Endothelial cell of umbilical vein (primary cell): ENCODE data around the gene TPCN1. TPM values are rescaled to one million over a fixed set of nuclear protein-coding genes. Genes with fewer than 3 reads are reported as not detected.
A peak's percentile ranks its signal among the peaks of the same experiment; 100 is the strongest.

Experiments used
- BruUV-seq: library from RNA; stranded (reverse); fragments of 400-500 nt; replicated peaks from 2 replicates; lab custom pipeline; 2021; lab: Mats Ljungman, UMichigan
- CTCF ChIA-PET: fragments of 300-600, 350-600 bp; sonication (Branson Sonifier 250); formaldehyde crosslinking; loops from one replicate; lab custom pipeline; 2021; ENCODE audit warnings: antibody characterized with exemption, inconsistent platforms; lab: Charles Lee
- POLR2A ChIA-PET: fragments of 300-600, 350-600 bp; sonication (Branson Sonifier 250); formaldehyde crosslinking; loops from one replicate; lab custom pipeline; 2021; ENCODE audit warnings: antibody characterized with exemption, inconsistent platforms; lab: Charles Lee
- DNase-seq: peaks from one replicate; pipeline ENCODE4 v3.0.0-alpha.2; 2011; ENCODE audit warnings: low read depth, low spot score
- FAIRE-seq: peaks from 2 replicates; lab custom pipeline; 2011; peaks lifted over from hg19 to GRCh38; lab: Jason Lieb, UNC
- H2AFZ ChIP-seq: 2 replicates; pipeline ENCODE4 v1.6.0; 2012; ENCODE audit warnings: low read depth, low read length, control low read depth, inconsistent platforms
- H3K27ac ChIP-seq: 2 replicates; pipeline ENCODE4 v1.5.1; 2011; ENCODE audit warnings: low read depth, mild to moderate bottlenecking, control low read depth, low read length, moderate library complexity; ENCODE audit not compliant: insufficient read depth
- H3K27me3 ChIP-seq, 2 experiments: 2 replicates each; pipeline versions ENCODE4 v1.6.0 to v1.6.1; 2011; ENCODE audit warnings: low read length in 2 of 2, mixed read lengths in 1 of 2; ENCODE audit not compliant: control insufficient read depth in 2 of 2, insufficient read depth in 2 of 2
- H3K36me3 ChIP-seq, 2 experiments: 2 replicates in 1 of 2; 3 replicates in 1 of 2; pipeline ENCODE4 v1.5.1; 2011; ENCODE audit warnings: low read length in 2 of 2, mild to moderate bottlenecking in 1 of 2, moderate library complexity in 1 of 2; ENCODE audit not compliant: control insufficient read depth in 2 of 2, insufficient read depth in 2 of 2; ENCODE audit errors: extremely low read depth in 1 of 2
- H3K4me1 ChIP-seq: 3 replicates; pipeline ENCODE4 v1.5.1; 2011; ENCODE audit warnings: mild to moderate bottlenecking, low read length; ENCODE audit not compliant: control insufficient read depth, insufficient read depth; ENCODE audit errors: extremely low read depth
- H3K4me2 ChIP-seq: 2 replicates; pipeline ENCODE4 v1.6.1; 2011; ENCODE audit warnings: low read length, control low read depth, mixed read lengths; ENCODE audit not compliant: insufficient read depth
- H3K4me3 ChIP-seq, 3 experiments: fragments of 200-600 bp in 1 of 3; sonication (generic), shearing (Covaris generic) in 1 of 3; replicated peaks in 1 of 3; 2 replicates each; pipeline ENCODE4 v1.5.1; 2011 to 2016; ENCODE audit warnings: control low read depth in 3 of 3, low read length in 3 of 3, mild to moderate bottlenecking in 2 of 3, inconsistent platforms in 1 of 3, low read depth in 1 of 3, moderate library complexity in 1 of 3; ENCODE audit not compliant: insufficient read depth in 1 of 3
- H3K79me2 ChIP-seq: 2 replicates; pipeline ENCODE4 v1.6.0; 2012; ENCODE audit warnings: low read length, inconsistent platforms; ENCODE audit not compliant: control insufficient read depth, insufficient read depth
- H3K9ac ChIP-seq: replicated peaks from 2 replicates; pipeline ENCODE3; 2011; ENCODE audit warnings: low read length, control low read depth; ENCODE audit not compliant: insufficient read depth; ENCODE audit errors: extremely low read depth
- H3K9me1 ChIP-seq: replicated peaks from 3 replicates; pipeline ENCODE4 v1.6.0; 2011; ENCODE audit warnings: mild to moderate bottlenecking, low read length; ENCODE audit not compliant: control insufficient read depth, insufficient read depth; ENCODE audit errors: extremely low read depth
- H3K9me3 ChIP-seq: replicated peaks from 2 replicates; pipeline ENCODE4 v1.5.1; 2012; ENCODE audit warnings: low read length, inconsistent platforms; ENCODE audit not compliant: control insufficient read depth, insufficient read depth
- H4K20me1 ChIP-seq: replicated peaks from 2 replicates; pipeline ENCODE3; 2011; ENCODE audit warnings: mild to moderate bottlenecking, low read length; ENCODE audit not compliant: control insufficient read depth, insufficient read depth; ENCODE audit errors: extremely low read depth
- EZH2 ChIP-seq: IDR thresholded peaks from 2 replicates; pipeline ENCODE4 v1.6.1; 2012; ENCODE audit warnings: borderline replicate concordance, low read depth, mild to moderate bottlenecking, moderate library complexity, low read length, inconsistent platforms; ENCODE audit not compliant: severe bottlenecking
- FOS ChIP-seq: IDR thresholded peaks from 2 replicates; pipeline ENCODE4 v1.6.1; 2011; ENCODE audit warnings: mild to moderate bottlenecking, low read length, moderate library complexity, borderline replicate concordance; ENCODE audit not compliant: insufficient read depth
- GATA2 ChIP-seq: IDR thresholded peaks from 2 replicates; pipeline ENCODE4 v1.7.0; 2011; ENCODE audit warnings: low read depth, mild to moderate bottlenecking, moderate library complexity, mixed read lengths, low read length; ENCODE audit not compliant: insufficient read length, insufficient read depth
- JUN ChIP-seq: IDR thresholded peaks from 2 replicates; pipeline ENCODE4 v1.6.1; 2011; ENCODE audit warnings: borderline replicate concordance, low read depth; ENCODE audit not compliant: insufficient read length, insufficient read depth
- MYC ChIP-seq: IDR thresholded peaks from one replicate; pipeline ENCODE4 v1.6.1; 2011; ENCODE audit warnings: mild to moderate bottlenecking, low read depth, low read length
- POLR2A ChIP-seq: IDR thresholded peaks from 2 replicates; pipeline ENCODE4 v1.6.1; 2012; ENCODE audit warnings: low read depth, mild to moderate bottlenecking, control low read depth, low read length
- POLR2AphosphoS5 ChIP-seq: IDR thresholded peaks from 2 replicates; pipeline ENCODE4 v1.6.1; 2012; ENCODE audit warnings: low read depth, mild to moderate bottlenecking, control low read depth, low read length, moderate library complexity; ENCODE audit not compliant: insufficient read depth
- dilution Hi-C: fragments of 300-500 bp; cut with MboI; formaldehyde crosslinking; loops from one replicate; pipeline ENCODE4 v1.15.0; 2019; ENCODE audit warnings: low sequenced_read_pairs; ENCODE audit not compliant: extremely low pct_ligation_motif_present
- intact Hi-C: fragments of 100-400 bp; cut with micrococcal nuclease; formaldehyde crosslinking; loops from one replicate; pipeline ENCODE4 v1.10.0; 2022
- polyA plus RNA-seq, 4 experiments: library from polyadenylated mRNA; depleted of rRNA in 3 of 4; stranded (reverse) in 3 of 4; unstranded in 1 of 4; fragments of >200 nt; gene quantifications; 2 replicates each; pipeline versions ENCODE4 v1.2.1 to v1.2.3, GENCODE V29; 2011 to 2012; ENCODE audit warnings: missing spikeins in 1 of 4
- total RNA-seq: library from RNA; stranded (reverse); gene quantifications from 2 replicates; pipeline ENCODE4 v1.2.3, GENCODE V29; 2021
- TF ChIP-seq, protein P1 (sequence below): IDR thresholded peaks from 2 replicates; pipeline ENCODE4 v1.6.1; 2011; ENCODE audit not compliant: insufficient read depth, insufficient read length
- TF ChIP-seq, protein P2 (sequence below), 2 donors: IDR thresholded peaks; 1 replicate in 1 of 2; 2 replicates in 1 of 2; pipeline ENCODE4 v1.5.1; 2011; ENCODE audit warnings: low read length in 2 of 2, mild to moderate bottlenecking in 2 of 2, moderate library complexity in 2 of 2, control low read depth in 1 of 2, inconsistent platforms in 1 of 2, low read depth in 1 of 2; ENCODE audit not compliant: insufficient read depth in 1 of 2; ENCODE audit errors: extremely low read depth in 1 of 2

TPCN1 gene
- total and polyA plus RNA-seq, 2 donors (not counting 3 experiments of a cell fraction or from before 2014, with no cell fraction given) = 19.5 to 28.3 TPM

DNA sequence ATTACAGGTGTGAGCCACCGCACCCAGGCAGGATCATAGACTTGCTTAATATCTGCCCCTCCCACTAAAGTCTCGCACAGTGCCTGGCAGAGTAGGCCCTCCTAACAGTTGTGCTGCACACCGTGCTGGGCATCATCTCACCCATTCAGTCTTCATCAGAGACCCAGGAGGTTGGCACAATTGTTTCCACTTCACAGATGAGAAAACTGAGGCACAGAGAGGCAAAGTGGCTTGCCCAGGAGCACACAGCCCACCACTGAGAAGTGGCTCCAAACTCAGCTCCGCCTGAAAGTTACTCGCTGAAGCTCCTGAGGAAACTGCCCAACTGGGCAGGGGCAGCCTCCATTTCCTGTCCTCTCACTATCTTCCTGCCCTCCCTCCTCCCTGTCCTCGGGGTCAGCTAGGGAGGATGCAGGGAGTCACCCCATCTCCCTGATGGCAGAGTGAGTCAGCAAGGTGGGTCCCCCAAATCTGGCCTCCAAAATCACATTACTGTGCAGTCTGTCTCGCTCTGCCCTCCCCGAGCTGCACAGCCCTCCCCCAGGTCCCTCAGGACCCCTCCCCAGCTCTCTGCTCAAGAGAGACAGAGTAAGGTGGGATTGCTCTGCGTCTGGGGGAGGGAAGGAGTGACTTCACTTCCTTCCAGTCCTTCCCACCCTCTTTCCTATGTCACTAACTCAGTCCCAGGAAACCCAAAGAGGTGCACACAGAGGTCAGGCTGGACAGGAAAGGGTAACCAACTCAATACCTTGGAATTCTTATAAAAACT lies 107.9 kb downstream of the TPCN1 start:
- no peak overlapping the region for H2AFZ ChIP-seq
- no peaks in the 10 kb centered on the region for H3K9me1 ChIP-seq
- ChIA-PET CTCF (interaction anchor here (0.5 to 1.2 kb wide), 4 partner anchors 29 to 108 kb away, joined by 3 to 4 read pairs (median 4); partner anchors contain the start of genes SDSL and TPCN1), POLR2A (no interaction called here)
- H3K27me3 ChIP-seq = no peaks in the 10 kb centered on the region
- H3K4me2 ChIP-seq = peak overlapping the region; percentile 8
- no peaks in the 10 kb centered on the region for H4K20me1 ChIP-seq
- H3K9me3 ChIP-seq = no peaks in the 10 kb centered on the region
- H3K4me3 ChIP-seq = no peak overlapping the region
- peaks cover 4% of the 10 kb centered on the region for H3K79me2 ChIP-seq
- dilution Hi-C loops = no loop called here
- H3K9ac ChIP-seq = no peak overlapping the region
- no peaks in the 10 kb centered on the region for H3K36me3 ChIP-seq
- H3K27ac ChIP-seq = peak overlapping the region; percentile 15
- intact Hi-C loops = no loop called here
- peak; percentile 43 for FAIRE-seq
- TF ChIP-seq MYC (no peak), POLR2A (no peak), GATA2 (no peak), JUN (no peak), EZH2 (no peak), POLR2AphosphoS5 (peak; percentile 16), FOS (peak; percentile 57)
- TF ChIP-seq, protein P1, sequence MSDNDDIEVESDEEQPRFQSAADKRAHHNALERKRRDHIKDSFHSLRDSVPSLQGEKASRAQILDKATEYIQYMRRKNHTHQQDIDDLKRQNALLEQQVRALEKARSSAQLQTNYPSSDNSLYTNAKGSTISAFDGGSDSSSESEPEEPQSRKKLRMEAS = no peak
- TF ChIP-seq, protein P2, sequence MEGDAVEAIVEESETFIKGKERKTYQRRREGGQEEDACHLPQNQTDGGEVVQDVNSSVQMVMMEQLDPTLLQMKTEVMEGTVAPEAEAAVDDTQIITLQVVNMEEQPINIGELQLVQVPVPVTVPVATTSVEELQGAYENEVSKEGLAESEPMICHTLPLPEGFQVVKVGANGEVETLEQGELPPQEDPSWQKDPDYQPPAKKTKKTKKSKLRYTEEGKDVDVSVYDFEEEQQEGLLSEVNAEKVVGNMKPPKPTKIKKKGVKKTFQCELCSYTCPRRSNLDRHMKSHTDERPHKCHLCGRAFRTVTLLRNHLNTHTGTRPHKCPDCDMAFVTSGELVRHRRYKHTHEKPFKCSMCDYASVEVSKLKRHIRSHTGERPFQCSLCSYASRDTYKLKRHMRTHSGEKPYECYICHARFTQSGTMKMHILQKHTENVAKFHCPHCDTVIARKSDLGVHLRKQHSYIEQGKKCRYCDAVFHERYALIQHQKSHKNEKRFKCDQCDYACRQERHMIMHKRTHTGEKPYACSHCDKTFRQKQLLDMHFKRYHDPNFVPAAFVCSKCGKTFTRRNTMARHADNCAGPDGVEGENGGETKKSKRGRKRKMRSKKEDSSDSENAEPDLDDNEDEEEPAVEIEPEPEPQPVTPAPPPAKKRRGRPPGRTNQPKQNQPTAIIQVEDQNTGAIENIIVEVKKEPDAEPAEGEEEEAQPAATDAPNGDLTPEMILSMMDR (IDR thresholded peaks at IDR 0.05; ENCODE audit: extremely low read depth in 1 of 2, insufficient read depth in 1 of 2, low read depth in 1 of 2, low read length in 2 of 2) = no peak
- peaks cover 18% of the 10 kb centered on the region for H3K4me1 ChIP-seq
- BruUV-seq = no TSS peak
- DNase-seq = peak; percentile 20
